ENCODE results near the gene C17orf107. TPM values are rescaled to one million over a fixed set of nuclear protein-coding genes. Genes with fewer than 3 reads are reported as not detected.

The C17orf107 gene
- total RNA-seq, 2 donors from 2014 or later: 5.2 to 11.9 TPM

DNA sequence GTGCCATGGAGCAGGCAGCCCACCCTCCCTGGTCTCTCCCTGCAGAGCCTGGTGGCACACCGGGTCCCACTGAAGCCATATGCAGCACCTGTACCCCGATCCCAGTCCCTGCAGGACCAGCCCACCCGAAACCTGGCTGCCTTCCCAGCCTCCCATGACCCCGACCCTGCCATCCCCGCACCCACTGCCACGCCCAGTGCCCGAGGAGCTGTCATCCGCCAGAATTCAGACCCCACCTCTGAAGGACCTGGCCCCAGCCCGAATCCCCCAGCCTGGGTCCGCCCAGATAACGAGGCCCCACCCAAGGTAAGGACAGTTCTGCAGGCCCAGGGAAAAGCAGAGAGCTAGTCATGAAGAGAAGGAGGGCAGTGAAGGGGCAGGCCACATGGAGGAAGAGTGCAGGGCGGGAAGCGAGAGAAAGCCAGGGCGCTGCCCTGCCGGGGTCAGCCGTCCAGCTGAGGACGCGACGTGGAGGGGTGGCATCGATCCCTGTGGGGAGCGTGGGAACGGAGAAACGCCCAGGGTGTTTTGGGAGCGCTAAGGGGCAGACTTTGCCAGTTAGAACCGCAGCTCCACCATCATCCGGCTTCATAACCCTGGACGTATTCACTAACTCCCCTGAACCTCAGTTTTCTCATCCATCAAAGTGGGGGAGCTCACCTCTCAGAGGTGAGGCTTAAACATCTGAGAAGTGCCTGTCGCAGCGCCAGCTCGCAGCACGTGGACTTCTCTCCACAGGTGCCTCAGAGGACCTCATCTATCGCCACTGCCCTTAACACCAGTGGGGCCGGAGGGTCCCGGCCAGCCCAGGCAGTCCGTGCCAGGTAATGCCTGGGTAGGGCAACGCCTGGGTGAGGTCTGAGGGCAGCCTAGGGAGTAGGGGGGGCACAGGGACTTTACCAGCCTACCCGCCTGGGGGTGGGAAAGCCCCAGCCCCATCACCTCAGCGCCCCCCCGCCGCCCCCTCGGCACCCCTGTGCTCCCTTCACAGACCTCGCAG lies 7.6 kb upstream of the C17orf107 start:
- H3K4me3 ChIP-seq: no peak overlapping the region
- WGBS, 2 donors: 90 to 91% methylated on average over 34 to 38 of the region's 42 CpGs
- H3K9me3 ChIP-seq: no peaks in the 10 kb centered on the region
- no peak overlapping the region for H3K27ac ChIP-seq
- ATAC-seq (no peak), DNase-seq (no peak)
- H3K4me1 ChIP-seq: no peaks in the 10 kb centered on the region
- intact Hi-C loops (cut with DNase I): loop anchor here (10.0 kb wide), 1 partner anchor 187 kb away; the partner anchor contains the start of gene PELP1
- TF ChIP-seq POLR2A (IDR thresholded peaks at IDR 0.05): no peak
- no peak for TF ChIP-seq CTCF (IDR thresholded peaks at IDR 0.05)
- H3K36me3 ChIP-seq (replicated peaks in 1 of 2; ENCODE audit: insufficient read depth in 1 of 2, low read depth in 2 of 2): peaks cover 0 to 32% of the 10 kb centered on the region in 2 donors
- H3K27me3 ChIP-seq: no peaks in the 10 kb centered on the region

- H3K9me3 ChIP-seq: no peaks in the 10 kb centered on the region
- H3K27ac ChIP-seq: no peak overlapping the region
- 88% methylated on average over 4 to 22 of the region's 23 CpGs for WGBS, 2 donors
- ATAC-seq (no peak), DNase-seq (no peak)
- H3K4me1 ChIP-seq: no peaks in the 10 kb centered on the region
- intact Hi-C loops (cut with DNase I): loop anchor here (10.0 kb wide), 1 partner anchor 188 kb away; the partner anchor contains the start of gene PELP1
- peaks cover 0 to 27% of the 10 kb centered on the region in 2 donors for H3K36me3 ChIP-seq (replicated peaks in 1 of 2; ENCODE audit: insufficient read depth in 1 of 2, low read depth in 2 of 2)
- TF ChIP-seq POLR2A (IDR thresholded peaks at IDR 0.05) (no peak), CTCF (IDR thresholded peaks at IDR 0.05) (no peak)
- no peaks in the 10 kb centered on the region for H3K27me3 ChIP-seq
- no peak overlapping the region for H3K4me3 ChIP-seq
These were observed 6.7 kb upstream of the C17orf107 start for GRCh38 chr17:4892499-4893221.

- H3K36me3 ChIP-seq (replicated peaks in 1 of 2; ENCODE audit: insufficient read depth in 1 of 2, low read depth in 2 of 2): peaks cover 0 to 27% of the 10 kb centered on the region in 2 donors
- DNase-seq (no peak), ATAC-seq (no peak)
- intact Hi-C loops (cut with DNase I): loop anchor here (10.0 kb wide), 1 partner anchor 188 kb away; the partner anchor contains the start of gene PELP1
- H3K4me1 ChIP-seq: peaks cover 3% of the 10 kb centered on the region
- TF ChIP-seq POLR2A (IDR thresholded peaks at IDR 0.05) (no peak), CTCF (IDR thresholded peaks at IDR 0.05) (no peak)
- 90 to 92% methylated on average over 18 of the region's 18 CpGs for WGBS, 2 donors
- no peak overlapping the region for H3K27ac ChIP-seq
- H3K9me3 ChIP-seq: no peaks in the 10 kb centered on the region
- no peaks in the 10 kb centered on the region for H3K27me3 ChIP-seq
- no peak overlapping the region for H3K4me3 ChIP-seq
These were observed 6.1 kb upstream of the C17orf107 start for GRCh38 chr17:4893272-4893671.

- H3K4me1 ChIP-seq: peaks cover 10% of the 10 kb centered on the region
- intact Hi-C loops (cut with DNase I): loop anchor here (10.0 kb wide), 1 partner anchor 189 kb away; the partner anchor contains the start of gene PELP1
- peaks cover 0 to 27% of the 10 kb centered on the region in 2 donors for H3K36me3 ChIP-seq (replicated peaks in 1 of 2; ENCODE audit: insufficient read depth in 1 of 2, low read depth in 2 of 2)
- H3K9me3 ChIP-seq: no peaks in the 10 kb centered on the region
- TF ChIP-seq CTCF (IDR thresholded peaks at IDR 0.05): no peak
- no peak for TF ChIP-seq POLR2A (IDR thresholded peaks at IDR 0.05)
- ATAC-seq (no peak), DNase-seq (no peak)
- no peak overlapping the region for H3K27ac ChIP-seq
- H3K27me3 ChIP-seq: no peaks in the 10 kb centered on the region
- H3K4me3 ChIP-seq: no peak overlapping the region
- WGBS, 2 donors: 88 to 95% methylated on average over 17 to 31 of the region's 31 CpGs
These were observed 5.4 kb upstream of the C17orf107 start for GRCh38 chr17:4893721-4894560.

Data from body of pancreas (tissue), 4 donors.